AG20443 (cell line): Measurements from ENCODE around the gene POLR1G.
"Not testable (repeated sequence)": the region's sequence is repeated elsewhere in the genome, so short reads cannot be mapped to it uniquely, and the experiment has no call there.

Source experiments
- DNase-seq: peaks from one replicate; pipeline ENCODE4 v3.0.0; 2012; ENCODE audit warnings: low spot score, mixed read lengths

Gene POLR1G

DNA sequence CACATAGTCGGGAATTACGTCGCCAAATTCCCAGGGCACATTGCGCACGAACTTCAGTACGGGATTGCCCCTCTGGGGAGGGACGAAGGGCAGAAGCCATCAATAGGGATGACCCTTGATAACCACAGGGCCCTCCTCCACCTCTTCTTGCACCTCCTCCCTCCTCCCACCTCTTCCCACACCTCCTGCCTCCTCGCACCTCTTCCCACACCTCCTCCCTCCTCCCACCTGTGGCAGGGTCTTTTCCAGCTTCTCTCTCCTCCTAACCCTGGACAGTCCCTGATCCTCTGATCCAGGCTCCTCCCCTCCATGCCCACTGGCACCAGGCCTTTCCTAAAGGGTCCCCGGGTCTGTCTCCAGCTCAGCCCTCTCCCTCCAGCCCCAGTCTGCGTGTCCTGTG, 13.9 kb downstream of the POLR1G start:
- no peak for DNase-seq

DNA sequence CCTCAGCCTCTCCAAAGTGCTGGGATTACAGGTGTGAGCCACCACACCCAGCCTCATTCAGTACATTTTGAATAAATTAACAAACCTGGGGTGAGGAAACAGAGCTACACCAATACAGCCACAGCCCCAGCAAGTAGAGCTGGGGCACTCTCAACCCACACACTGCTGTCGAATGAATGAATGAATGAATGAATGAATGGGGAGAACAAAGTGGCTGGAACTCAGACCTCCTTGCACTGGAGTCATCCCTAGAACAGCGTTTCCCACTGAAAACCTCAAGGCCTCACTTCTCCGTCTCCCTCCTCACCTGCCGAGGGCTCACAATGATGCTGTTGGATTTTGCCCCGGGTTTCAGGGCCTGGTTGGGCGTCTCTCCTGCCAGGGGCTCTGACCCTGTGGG, 14.4 kb downstream of the POLR1G start:
- no peak for DNase-seq

- DNase-seq: no peak
These were observed 15.6 kb downstream of the POLR1G start for GRCh38 chr19:45421947-45422498.

GRCh38 chr19:45423033-45423588, 16.7 kb downstream of the POLR1G start:
- no peak for DNase-seq

DNA sequence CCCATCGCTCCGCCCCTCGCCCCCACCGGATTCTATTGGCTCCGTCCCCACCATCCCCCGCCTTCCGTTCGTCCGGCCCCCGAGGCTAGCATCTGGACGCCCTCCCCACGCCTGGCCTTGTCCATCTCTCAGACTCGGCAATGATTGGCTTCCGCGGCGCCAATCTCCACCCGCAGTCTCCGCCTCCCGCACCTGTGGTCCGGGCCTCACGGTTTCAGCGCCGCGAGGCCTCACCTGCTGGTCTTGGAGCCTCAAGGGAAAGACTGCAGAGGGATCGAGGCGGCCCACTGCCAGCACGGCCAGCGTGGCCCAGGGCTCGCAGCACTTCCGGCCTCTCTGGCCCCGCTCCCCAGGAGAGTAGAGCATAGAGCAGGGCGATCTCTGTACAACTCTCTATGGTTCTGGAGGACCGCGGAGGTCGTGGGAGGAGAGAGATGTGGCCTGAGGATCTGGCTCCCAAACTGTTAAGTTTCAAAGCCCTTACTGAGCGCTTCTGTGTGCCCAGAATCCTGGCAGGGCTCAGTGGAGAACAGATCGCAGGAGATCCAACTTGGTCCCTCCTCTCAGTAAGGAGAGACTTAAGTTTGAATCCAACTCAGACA, 17.2 kb downstream of the POLR1G start, which contains the start of gene ERCC1:
Gene ERCC1 (minus strand): TSS at position 329 of the 602 bp plus-strand sequence. CDS start 543 bp downstream, outside the sequence.
- peak; percentile 95 for DNase-seq

GRCh38 chr19:45424191-45425058, 18.0 kb downstream of the POLR1G start:
- peak; percentile 82 for DNase-seq

- DNase-seq: peak; percentile 81
These were observed 22.2 kb downstream of the POLR1G start for GRCh38 chr19:45428384-45429231.

GRCh38 chr19:45429896-45430295, 23.5 kb downstream of the POLR1G start:
- not testable (repeated sequence) for DNase-seq

- peak; percentile 34 for DNase-seq
These were observed 24.6 kb downstream of the POLR1G start for GRCh38 chr19:45431008-45431407.

DNA sequence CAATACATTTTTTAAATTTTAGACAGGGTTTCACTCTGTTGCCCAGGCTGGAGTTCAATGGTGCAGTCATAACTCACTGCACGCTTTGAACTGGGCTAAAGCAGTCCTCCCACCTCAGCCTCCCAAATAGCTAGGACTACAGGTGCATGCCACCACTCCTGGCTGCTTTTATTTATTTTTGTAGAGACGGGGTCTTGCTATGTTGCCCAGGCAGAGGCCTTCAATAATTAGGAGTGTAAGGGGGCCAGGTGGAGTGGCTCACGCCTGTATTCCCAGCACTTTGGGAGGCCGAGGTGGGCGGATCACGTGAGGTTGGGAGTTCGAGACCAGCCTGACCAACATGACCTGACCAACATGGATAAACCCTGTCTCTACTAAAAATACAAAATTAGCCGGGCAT, 26.1 kb downstream of the POLR1G start:
- not testable (repeated sequence) for DNase-seq

DNA sequence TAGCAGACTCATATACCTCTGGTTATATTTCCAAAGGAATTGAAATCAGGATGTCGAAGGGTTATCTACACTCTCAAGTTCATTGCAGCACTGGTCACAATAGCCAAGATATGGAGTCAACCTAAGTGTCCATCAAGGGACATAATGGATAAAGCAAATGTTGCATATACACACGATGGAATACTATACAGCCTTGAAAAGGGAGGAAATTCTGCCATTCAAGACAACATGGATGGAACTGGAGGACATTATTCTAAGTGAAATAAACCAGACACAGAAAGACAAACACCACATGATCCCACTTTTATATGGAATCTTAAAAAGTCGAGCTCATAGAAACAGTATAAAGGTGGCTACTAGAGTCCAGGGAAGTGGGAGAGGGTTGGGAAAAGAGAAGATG, 30.9 kb downstream of the POLR1G start:
- DNase-seq: no peak

GRCh38 chr19:45439190-45439568, 32.7 kb downstream of the POLR1G start:
- DNase-seq: no peak

GRCh38 chr19:45439569-45440258, 33.3 kb downstream of the POLR1G start:
- DNase-seq: peak; percentile 75

DNA sequence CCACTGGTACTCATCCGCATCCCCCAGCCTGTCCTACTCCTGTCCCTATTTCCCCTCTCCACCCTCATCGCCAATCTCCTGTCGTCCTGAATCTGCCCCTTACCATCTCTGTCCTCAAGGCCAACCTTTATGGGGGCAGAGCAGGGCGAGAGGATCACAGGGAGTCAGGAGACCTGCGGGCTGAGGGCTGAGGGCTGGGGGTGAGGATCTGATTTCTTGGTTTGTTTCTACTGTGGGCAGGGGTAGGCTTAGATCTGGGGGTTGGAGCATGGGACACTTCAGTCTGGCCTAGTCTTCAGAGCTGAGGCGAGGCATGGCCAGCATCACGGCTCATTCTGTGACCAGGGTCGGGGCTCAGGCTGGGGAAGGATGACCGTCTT, 33.8 kb downstream of the POLR1G start:
- DNase-seq: no peak

GRCh38 chr19:45440873-45441654, 34.6 kb downstream of the POLR1G start:
- peak; percentile 37 for DNase-seq

DNA sequence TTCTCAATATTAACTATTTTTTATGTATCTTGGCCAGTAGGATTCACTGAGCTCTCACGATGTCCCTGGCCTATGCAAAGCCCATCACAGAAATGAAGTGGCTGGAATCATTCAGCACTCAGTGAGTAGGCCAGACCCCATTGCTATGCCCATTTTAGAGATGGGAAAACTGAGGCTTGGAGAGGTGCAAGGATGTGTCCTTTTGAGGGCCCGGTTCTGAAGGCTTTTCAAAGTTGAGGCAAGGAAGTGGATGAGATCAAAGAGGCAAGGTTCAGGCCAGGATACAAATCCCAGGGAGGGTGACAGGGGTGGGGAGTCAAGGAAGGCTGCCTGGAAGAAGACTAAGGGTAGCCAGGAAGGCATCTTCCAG, 35.9 kb downstream of the POLR1G start:
- no peak for DNase-seq

GRCh38 chr19:45442778-45443461, 36.5 kb downstream of the POLR1G start:
- no peak for DNase-seq

GRCh38 chr19:45443462-45444317, 37.2 kb downstream of the POLR1G start:
- peak; percentile 94 for DNase-seq
